ENCODE data around the gene OVCA2. TPM values are rescaled to one million over a fixed set of nuclear protein-coding genes. Genes with fewer than 3 reads are reported as not detected.

Gene OVCA2
- polyA plus RNA-seq, 1 of the 3 experiments (the other 2 are of a cell fraction) = 59.2 TPM

DNA sequence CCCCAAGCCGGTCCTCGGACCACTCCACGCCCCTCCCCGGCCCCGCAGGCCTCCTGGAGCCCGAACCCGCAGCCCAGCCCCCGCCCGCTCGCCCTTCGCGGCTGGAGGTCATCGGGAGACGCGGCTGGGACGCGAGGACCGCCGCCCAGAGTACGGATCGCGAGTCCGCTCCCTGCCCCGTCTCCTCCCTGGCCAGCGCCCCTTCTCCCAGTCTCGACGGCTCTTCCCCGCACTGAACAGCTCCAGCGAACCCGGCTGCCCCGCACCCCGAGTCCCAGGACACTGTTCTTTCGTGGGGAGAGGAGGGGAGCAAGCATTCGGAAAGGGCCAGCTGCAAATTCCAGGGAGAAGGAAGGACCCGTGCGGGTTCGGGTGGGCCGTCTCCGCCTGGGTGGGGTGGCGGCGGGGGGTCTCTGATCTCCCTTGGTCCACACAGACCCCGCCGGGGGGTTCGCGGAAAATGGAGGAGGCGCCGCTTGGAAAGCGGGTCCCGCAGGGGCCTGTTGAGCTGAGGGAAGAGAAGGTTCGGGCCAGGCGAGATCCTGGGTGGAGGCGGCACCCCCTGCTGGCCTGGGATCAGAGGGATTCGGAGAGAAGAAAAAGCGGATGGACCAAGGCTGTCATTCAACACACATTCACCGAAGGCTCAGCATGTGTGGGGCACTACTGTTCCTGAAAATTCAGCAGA lies 16.1 kb upstream of the OVCA2 start:
- H3K9me3 ChIP-seq = no peaks in the 10 kb centered on the region
- ChIA-PET CTCF (interaction anchor here (0.6 to 8.6 kb wide), 47 partner anchors 11 to 392 kb away, joined by 3 to 197 read pairs (median 5); partner anchors contain the start of genes HIC1 and OVCA2), POLR2A (interaction anchor here (1.5 to 1.7 kb wide), 2 partner anchors 13 to 116 kb away, joined by 3 to 11 read pairs; no protein-coding TSS in a partner anchor)
- TF ChIP-seq RXRA (IDR thresholded peaks at IDR 0.05; ENCODE audit: borderline replicate concordance, low read depth) (no peak), SMC3 (IDR thresholded peaks at IDR 0.05; ENCODE audit: low read depth, low read length) (peak; percentile 94), RCOR1 (IDR thresholded peaks at IDR 0.05; ENCODE audit: low read length) (peak; percentile 50; the same call in 1 of the 2 replicates), POLR2AphosphoS5 (IDR thresholded peaks at IDR 0.05; ENCODE audit: low read depth, low read length) (no peak), EP300 (IDR thresholded peaks at IDR 0.05; ENCODE audit: borderline replicate concordance in 1 of 2, low read depth in 1 of 2, low read length in 1 of 2) (no peak), RAD21 (IDR thresholded peaks at IDR 0.05; ENCODE audit: low read length) (peak; percentile 89)
- TF ChIP-seq, protein P1, sequence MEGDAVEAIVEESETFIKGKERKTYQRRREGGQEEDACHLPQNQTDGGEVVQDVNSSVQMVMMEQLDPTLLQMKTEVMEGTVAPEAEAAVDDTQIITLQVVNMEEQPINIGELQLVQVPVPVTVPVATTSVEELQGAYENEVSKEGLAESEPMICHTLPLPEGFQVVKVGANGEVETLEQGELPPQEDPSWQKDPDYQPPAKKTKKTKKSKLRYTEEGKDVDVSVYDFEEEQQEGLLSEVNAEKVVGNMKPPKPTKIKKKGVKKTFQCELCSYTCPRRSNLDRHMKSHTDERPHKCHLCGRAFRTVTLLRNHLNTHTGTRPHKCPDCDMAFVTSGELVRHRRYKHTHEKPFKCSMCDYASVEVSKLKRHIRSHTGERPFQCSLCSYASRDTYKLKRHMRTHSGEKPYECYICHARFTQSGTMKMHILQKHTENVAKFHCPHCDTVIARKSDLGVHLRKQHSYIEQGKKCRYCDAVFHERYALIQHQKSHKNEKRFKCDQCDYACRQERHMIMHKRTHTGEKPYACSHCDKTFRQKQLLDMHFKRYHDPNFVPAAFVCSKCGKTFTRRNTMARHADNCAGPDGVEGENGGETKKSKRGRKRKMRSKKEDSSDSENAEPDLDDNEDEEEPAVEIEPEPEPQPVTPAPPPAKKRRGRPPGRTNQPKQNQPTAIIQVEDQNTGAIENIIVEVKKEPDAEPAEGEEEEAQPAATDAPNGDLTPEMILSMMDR (IDR thresholded peaks at IDR 0.05) = peak; percentile 78
- TF ChIP-seq, protein P2, sequence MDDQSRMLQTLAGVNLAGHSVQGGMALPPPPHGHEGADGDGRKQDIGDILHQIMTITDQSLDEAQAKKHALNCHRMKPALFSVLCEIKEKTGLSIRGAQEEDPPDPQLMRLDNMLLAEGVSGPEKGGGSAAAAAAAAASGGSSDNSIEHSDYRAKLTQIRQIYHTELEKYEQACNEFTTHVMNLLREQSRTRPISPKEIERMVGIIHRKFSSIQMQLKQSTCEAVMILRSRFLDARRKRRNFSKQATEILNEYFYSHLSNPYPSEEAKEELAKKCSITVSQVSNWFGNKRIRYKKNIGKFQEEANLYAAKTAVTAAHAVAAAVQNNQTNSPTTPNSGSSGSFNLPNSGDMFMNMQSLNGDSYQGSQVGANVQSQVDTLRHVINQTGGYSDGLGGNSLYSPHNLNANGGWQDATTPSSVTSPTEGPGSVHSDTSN (IDR thresholded peaks at IDR 0.05) = peak; percentile 34; the same call in 1 of the 2 replicates
- H4K20me1 ChIP-seq (ENCODE audit: insufficient read depth) = no peaks in the 10 kb centered on the region
- H3K4me2 ChIP-seq = peak overlapping the region; percentile 79
- H3K4me3 ChIP-seq (ENCODE audit: low read depth in 2 of 2, low read length in 1 of 2) = peak overlapping the region; percentile 42 to 52
- H3K27ac ChIP-seq (ENCODE audit: low read depth in 2 of 2, low read length in 1 of 2) = no peak overlapping the region
- no peak overlapping the region for H3K9ac ChIP-seq
- no peaks in the 10 kb centered on the region for H3K9me2 ChIP-seq
- H3K36me3 ChIP-seq (replicated peaks in 1 of 2; ENCODE audit: control insufficient read depth in 1 of 2, insufficient read depth in 2 of 2, low read length in 1 of 2) = no peaks in the 10 kb centered on the region
- peaks cover under 1% of the 10 kb centered on the region; the same call in 1 of the 2 replicates for H3K79me2 ChIP-seq (ENCODE audit: insufficient read depth)
- H3K4me1 ChIP-seq (ENCODE audit: control insufficient read depth in 1 of 2, insufficient read depth in 2 of 2, low read depth in 1 of 2, low read length in 1 of 2) = peaks cover under 1 to 12% of the 10 kb centered on the region in 2 experiments; a peak in 2 of 4 replicates
- peak overlapping the region; percentile 41; the same call in 1 of the 2 replicates for H2AFZ ChIP-seq (ENCODE audit: low read depth)
- peak; percentile 93 for DNase-seq
- peaks cover 24% of the 10 kb centered on the region for H3K27me3 ChIP-seq (ENCODE audit: insufficient read depth)
- 3% methylated on average over 23 of the region's 55 CpGs for WGBS (ENCODE audit: low lambda C conversion rate)
- no peaks in the 10 kb centered on the region for H3F3A ChIP-seq (replicated peaks; ENCODE audit: insufficient read depth)

DNA sequence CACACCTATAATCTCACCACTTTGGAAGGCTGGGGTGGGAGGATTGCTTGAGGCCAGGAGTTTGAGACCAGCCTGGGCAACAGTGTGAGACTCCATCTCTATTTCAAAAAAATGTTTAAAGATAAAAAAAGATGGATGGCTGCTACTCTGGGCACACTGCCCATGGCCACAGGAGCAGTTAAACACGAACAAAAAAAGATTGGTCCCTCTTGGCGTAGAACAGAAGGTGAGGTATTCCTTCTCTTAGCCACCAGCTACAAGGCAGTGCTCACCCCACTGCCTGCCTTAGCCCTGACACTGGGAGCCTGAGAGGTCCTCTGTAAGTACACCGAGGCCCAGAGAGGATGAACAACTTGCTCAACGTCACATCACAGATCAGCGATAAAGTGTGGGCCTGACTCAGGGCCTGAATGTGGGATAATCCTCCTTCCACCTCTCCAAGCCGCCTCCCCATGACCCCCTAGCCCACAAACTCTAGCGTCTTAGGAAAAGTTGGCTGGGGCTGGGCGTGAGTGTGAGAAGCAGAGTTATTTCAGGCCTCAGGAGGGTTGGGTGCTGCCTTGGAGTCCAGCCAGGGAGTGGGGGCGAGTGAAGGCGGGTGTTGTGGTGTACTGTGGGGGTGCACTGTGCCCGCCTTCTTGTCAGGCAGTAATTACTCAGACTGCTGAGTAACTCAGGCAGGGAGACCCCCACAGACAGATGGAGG lies 14.1 kb upstream of the OVCA2 start:
- TF ChIP-seq FOXM1 (IDR thresholded peaks at IDR 0.05; ENCODE audit: low read depth) = no peak
- TF ChIP-seq EZH2phosphoT487 (IDR thresholded peaks at IDR 0.05; ENCODE audit: borderline replicate concordance, low read depth) = no peak
- TF ChIP-seq ELF1 (IDR thresholded peaks at IDR 0.05) = no peak
- TF ChIP-seq, protein P3, sequence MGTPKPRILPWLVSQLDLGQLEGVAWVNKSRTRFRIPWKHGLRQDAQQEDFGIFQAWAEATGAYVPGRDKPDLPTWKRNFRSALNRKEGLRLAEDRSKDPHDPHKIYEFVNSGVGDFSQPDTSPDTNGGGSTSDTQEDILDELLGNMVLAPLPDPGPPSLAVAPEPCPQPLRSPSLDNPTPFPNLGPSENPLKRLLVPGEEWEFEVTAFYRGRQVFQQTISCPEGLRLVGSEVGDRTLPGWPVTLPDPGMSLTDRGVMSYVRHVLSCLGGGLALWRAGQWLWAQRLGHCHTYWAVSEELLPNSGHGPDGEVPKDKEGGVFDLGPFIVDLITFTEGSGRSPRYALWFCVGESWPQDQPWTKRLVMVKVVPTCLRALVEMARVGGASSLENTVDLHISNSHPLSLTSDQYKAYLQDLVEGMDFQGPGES (IDR thresholded peaks at IDR 0.05; ENCODE audit: low read depth, low read length) = no peak
- no peak for TF ChIP-seq NRF1 (IDR thresholded peaks at IDR 0.05; ENCODE audit: low read depth, low read length)
- TF ChIP-seq SMC3 (IDR thresholded peaks at IDR 0.05; ENCODE audit: low read depth, low read length) = no peak
- no peak for TF ChIP-seq TEAD4 (IDR thresholded peaks at IDR 0.05; ENCODE audit: borderline replicate concordance, insufficient read depth)
- no peak for TF ChIP-seq RFX5 (IDR thresholded peaks at IDR 0.05; ENCODE audit: low read length)
- no peak for TF ChIP-seq FOXJ3 (CRISPR knock-in tag; IDR thresholded peaks at IDR 0.05)
- TF ChIP-seq POLR2AphosphoS5 (IDR thresholded peaks at IDR 0.05; ENCODE audit: low read depth, low read length) = no peak
- TF ChIP-seq GABPA (IDR thresholded peaks at IDR 0.05; ENCODE audit: low read depth) = no peak
- TF ChIP-seq FOSL2 (IDR thresholded peaks at IDR 0.05; ENCODE audit: borderline replicate concordance, low read depth) = no peak
- DNase-seq = no peak
- Histone ChIP-seq H3K27me3 (ENCODE audit: insufficient read depth) (peaks cover 24% of the 10 kb centered on the region), H4K20me1 (ENCODE audit: insufficient read depth) (no peaks in the 10 kb centered on the region), H3F3A (replicated peaks; ENCODE audit: insufficient read depth) (no peaks in the 10 kb centered on the region), H3K4me1 (ENCODE audit: control insufficient read depth in 1 of 2, insufficient read depth in 2 of 2, low read depth in 1 of 2, low read length in 1 of 2) (peaks cover 5 to 16% of the 10 kb centered on the region in 2 experiments; a peak in 2 of 4 replicates), H3K9ac (no peak overlapping the region), H2AFZ (ENCODE audit: low read depth) (no peak overlapping the region), H3K79me2 (ENCODE audit: insufficient read depth) (peaks cover 18% of the 10 kb centered on the region), H3K9me2 (no peaks in the 10 kb centered on the region), H3K9me3 (no peaks in the 10 kb centered on the region), H3K4me3 (ENCODE audit: low read depth in 2 of 2, low read length in 1 of 2) (no peak overlapping the region), H3K36me3 (replicated peaks in 1 of 2; ENCODE audit: control insufficient read depth in 1 of 2, insufficient read depth in 2 of 2, low read length in 1 of 2) (no peaks in the 10 kb centered on the region), H3K27ac (ENCODE audit: low read depth in 2 of 2, low read length in 1 of 2) (no peak overlapping the region), H3K4me2 (no peak overlapping the region)
- WGBS (ENCODE audit: low lambda C conversion rate) = 66% methylated on average over 10 of the region's 11 CpGs
- ChIA-PET POLR2A (no interaction called here), CTCF (interaction anchor here (0.6 to 8.6 kb wide), 10 partner anchors 8 to 217 kb away, joined by 3 to 197 read pairs (median 16); no protein-coding TSS in a partner anchor)

Measured in SK-N-SH (cell line).